IMR-90 (cell line): ENCODE results near the gene NGEF. TPM values are rescaled to one million over a fixed set of nuclear protein-coding genes. Genes with fewer than 3 reads are reported as not detected.

Experiments used
- ATAC-seq: fragments of 200-7000 bp; cut with Tn5 transposase; 2 replicates; pipeline ENCODE4 v1.9.1; 2020; ENCODE audit warnings: low read depth, mild to moderate bottlenecking, moderate library complexity
- BruUV-seq: library from RNA; stranded (reverse); fragments of 400-500 nt; replicated peaks from 2 replicates; lab custom pipeline; 2021; lab: Mats Ljungman, UMichigan
- CTCF ChIA-PET: fragments of 300-600 bp; formaldehyde crosslinking; extraction: SDS; loops from one replicate; lab custom pipeline; 2021; ENCODE audit warnings: antibody characterized with exemption; lab: Yijun Ruan, JAX
- POLR2A ChIA-PET: fragments of 300-600 bp; sonication (Branson Sonifier 250); formaldehyde crosslinking; loops from one replicate; lab custom pipeline; 2022; ENCODE audit warnings: antibody characterized with exemption; ENCODE audit not compliant: unreplicated experiment; lab: Charles Lee
- DNase-seq: peaks from one replicate; pipeline ENCODE4 v3.0.0; 2013
- H2AFZ ChIP-seq: replicated peaks from 2 replicates; pipeline ENCODE3; 2013; ENCODE audit warnings: low read length, mild to moderate bottlenecking; ENCODE audit not compliant: poor library complexity
- H2AK5ac ChIP-seq: 2 replicates; pipeline ENCODE4 v1.6.1; 2013; ENCODE audit warnings: low read depth, low read length, inconsistent platforms
- H2AK9ac ChIP-seq: replicated peaks from 2 replicates; pipeline ENCODE3; 2013; ENCODE audit warnings: mild to moderate bottlenecking, low read depth, low read length, moderate library complexity; ENCODE audit not compliant: poor library complexity
- H2BK120ac ChIP-seq: 2 replicates; pipeline ENCODE4 v1.6.1; 2013; ENCODE audit warnings: low read depth, low read length, inconsistent platforms
- H2BK15ac ChIP-seq: 3 replicates; pipeline ENCODE4 v1.6.1; 2013; ENCODE audit warnings: low read depth, low read length, inconsistent platforms
- H2BK20ac ChIP-seq: 2 replicates; pipeline ENCODE4 v1.6.1; 2013; ENCODE audit warnings: low read depth, mild to moderate bottlenecking, inconsistent platforms, low read length, moderate library complexity
- H2BK5ac ChIP-seq: 2 replicates; pipeline ENCODE4 v1.6.1; 2013; ENCODE audit warnings: mild to moderate bottlenecking, low read depth, low read length, inconsistent platforms; ENCODE audit not compliant: poor library complexity, severe bottlenecking
- H3K14ac ChIP-seq: replicated peaks from 2 replicates; pipeline ENCODE4 v1.6.1; 2013; ENCODE audit warnings: low read depth, low read length, inconsistent platforms
- H3K18ac ChIP-seq: 2 replicates; pipeline ENCODE4 v1.6.1; 2013; ENCODE audit warnings: low read depth, low read length, control low read depth
- H3K23ac ChIP-seq: 2 replicates; pipeline ENCODE4 v1.6.1; 2013; ENCODE audit warnings: low read depth, low read length, inconsistent platforms
- H3K27ac ChIP-seq: 2 replicates; pipeline ENCODE4 v1.5.1; 2013; ENCODE audit warnings: mild to moderate bottlenecking, control low read depth, low read length; ENCODE audit not compliant: insufficient read depth
- H3K27me3 ChIP-seq: 2 replicates; pipeline ENCODE4 v1.6.1; 2013; ENCODE audit warnings: low read length; ENCODE audit not compliant: control insufficient read depth, insufficient read depth
- H3K36me3 ChIP-seq: 2 replicates; pipeline ENCODE4 v1.6.1; 2013; ENCODE audit warnings: low read length, mixed read lengths; ENCODE audit not compliant: control insufficient read depth, insufficient read depth
- H3K4ac ChIP-seq: 2 replicates; pipeline ENCODE4 v1.6.1; 2013; ENCODE audit warnings: low read depth, low read length, inconsistent platforms
- H3K4me1 ChIP-seq: 2 replicates; pipeline ENCODE4 v1.6.1; 2013; ENCODE audit warnings: low read length, mixed read lengths; ENCODE audit not compliant: control insufficient read depth, insufficient read depth
- H3K4me2 ChIP-seq: 2 replicates; pipeline ENCODE4 v1.6.1; 2013; ENCODE audit warnings: low read depth, mild to moderate bottlenecking, control low read depth, low read length, moderate library complexity
- H3K4me3 ChIP-seq: 2 replicates; pipeline ENCODE4 v1.5.1; 2013; ENCODE audit warnings: low read depth, mild to moderate bottlenecking, control low read depth, low read length, moderate library complexity; ENCODE audit not compliant: insufficient read depth
- H3K56ac ChIP-seq: 2 replicates; pipeline ENCODE4 v1.6.1; 2013; ENCODE audit warnings: low read length, inconsistent platforms; ENCODE audit not compliant: insufficient read depth; ENCODE audit errors: extremely low read depth
- H3K79me1 ChIP-seq, 2 experiments: 2 replicates each; pipeline ENCODE4 v1.6.1; 2013; ENCODE audit warnings: low read length in 2 of 2, inconsistent platforms in 1 of 2, low read depth in 1 of 2
- H3K9ac ChIP-seq: 2 replicates; pipeline ENCODE4 v1.6.1; 2013; ENCODE audit warnings: low read depth, low read length, control low read depth
- H3K9me1 ChIP-seq: 2 replicates; pipeline ENCODE4 v1.6.1; 2013; ENCODE audit warnings: low read length, inconsistent platforms; ENCODE audit not compliant: insufficient read depth
- H3K9me3 ChIP-seq: 2 replicates; pipeline ENCODE4 v1.6.1; 2013; ENCODE audit warnings: low read length; ENCODE audit not compliant: control insufficient read depth, insufficient read depth
- H4K20me1 ChIP-seq: 2 replicates; pipeline ENCODE4 v1.6.1; 2013; ENCODE audit warnings: low read length, inconsistent platforms; ENCODE audit not compliant: insufficient read depth
- H4K5ac ChIP-seq: 2 replicates; pipeline ENCODE4 v1.6.1; 2013; ENCODE audit warnings: mild to moderate bottlenecking, low read depth, low read length, control low read depth
- H4K8ac ChIP-seq, 2 experiments: 2 replicates each; pipeline ENCODE4 v1.6.1; 2013; ENCODE audit warnings: low read depth in 2 of 2, low read length in 2 of 2, control low read depth in 1 of 2, inconsistent platforms in 1 of 2
- H4K91ac ChIP-seq: 2 replicates; pipeline ENCODE4 v1.6.1; 2013; ENCODE audit warnings: low read depth, low read length, inconsistent platforms; ENCODE audit not compliant: insufficient read depth
- BHLHE40 ChIP-seq: fragments of 150-350 bp; IDR thresholded peaks from 2 replicates; pipeline ENCODE4 v1.6.1; 2016; ENCODE audit warnings: mild to moderate bottlenecking, low read depth, low read length
- CEBPB ChIP-seq: IDR thresholded peaks from 2 replicates; pipeline ENCODE4 v1.6.1; 2012; ENCODE audit warnings: low read depth, low read length, improper control_type of control experiment
- CHD1 ChIP-seq: IDR thresholded peaks from 2 replicates; pipeline ENCODE4 v1.6.1; 2012; ENCODE audit warnings: low read depth, low read length, improper control_type of control experiment
- ELK1 ChIP-seq: fragments of 150-350 bp; IDR thresholded peaks from 2 replicates; pipeline ENCODE4 v1.6.1; 2016; ENCODE audit warnings: low read depth, mild to moderate bottlenecking, low read length, moderate library complexity, borderline replicate concordance
- FOS ChIP-seq: fragments of 150-350 bp; IDR thresholded peaks from 2 replicates; pipeline ENCODE4 v1.6.1; 2016; ENCODE audit warnings: low read depth, low read length
- MAFK ChIP-seq: IDR thresholded peaks from 2 replicates; pipeline ENCODE4 v1.6.1; 2012; ENCODE audit warnings: low read depth, low read length, improper control_type of control experiment
- MXI1 ChIP-seq: IDR thresholded peaks from 2 replicates; pipeline ENCODE4 v1.6.1; 2012; ENCODE audit warnings: low read depth, mild to moderate bottlenecking, low read length, moderate library complexity, borderline replicate concordance
- NFE2L2 ChIP-seq: fragments of 150-350 bp; IDR thresholded peaks from 2 replicates; pipeline ENCODE4 v1.6.1; 2016; ENCODE audit warnings: low read depth, mild to moderate bottlenecking, low read length
- POLR2A ChIP-seq: IDR thresholded peaks from 2 replicates; pipeline ENCODE4 v1.6.1; 2012; ENCODE audit warnings: mild to moderate bottlenecking, low read depth, low read length
- RAD21 ChIP-seq: IDR thresholded peaks from 2 replicates; pipeline ENCODE4 v1.6.1; 2012; ENCODE audit warnings: low read length, improper control_type of control experiment
- RFX5 ChIP-seq: IDR thresholded peaks from 2 replicates; pipeline ENCODE4 v1.8.0; 2012; ENCODE audit warnings: low read depth, mild to moderate bottlenecking, low read length, moderate library complexity
- SMC3 ChIP-seq: fragments of 150-350 bp; IDR thresholded peaks from 2 replicates; pipeline ENCODE4 v1.6.1; 2016; ENCODE audit warnings: low read depth, mild to moderate bottlenecking, antibody characterized with exemption, low read length, moderate library complexity
- USF2 ChIP-seq: fragments of 150-350 bp; IDR thresholded peaks from 2 replicates; pipeline ENCODE4 v1.6.1; 2017; ENCODE audit warnings: mild to moderate bottlenecking, antibody characterized with exemption, low read length, low read depth
- WGBS, 2 experiments: methylation state at CpG; one replicate each; pipeline versions ENCODE4 v1.1.5 to v1.1.7; 2013; ENCODE audit warnings: missing lambda C conversion rate in 2 of 2; ENCODE audit not compliant: insufficient read length in 1 of 2; ENCODE audit errors: extremely low coverage in 2 of 2; 5-methylcytosine and 5-hydroxymethylcytosine counted together
- dilution Hi-C: fragments of 300-500 bp; cut with HindIII; formaldehyde crosslinking; loops from one replicate; pipeline ENCODE4 v1.14.3; 2018; ENCODE audit warnings: low sequenced_read_pairs; ENCODE audit not compliant: unreplicated experiment
- in situ Hi-C: fragments of 300-500 bp; cut with MboI; formaldehyde crosslinking; loops from 3 replicates; pipeline ENCODE4 v1.14.3; 2019; ENCODE audit warnings: low sequenced_read_pairs, inconsistent platforms, mixed read lengths
- intact Hi-C: fragments of 100-400 bp; cut with micrococcal nuclease; formaldehyde crosslinking; loops from 2 replicates; pipeline ENCODE4 v1.10.0; 2022
- polyA plus RNA-seq, 3 experiments: library from polyadenylated mRNA; depleted of rRNA; stranded (reverse); fragments of >200 nt; gene quantifications; 2 replicates each; pipeline ENCODE4 v1.2.3, GENCODE V29; 2012; ENCODE audit warnings: low replicate concordance in 1 of 3
- total RNA-seq: library from RNA; depleted of rRNA; stranded (reverse); fragments of >200 nt; gene quantifications from 2 replicates; pipeline ENCODE4 v1.2.3, GENCODE V29; 2012

NGEF gene
- total and polyA plus RNA-seq, 2 of the 4 experiments (the other 2 are of a cell fraction): 1.1 to 1.7 TPM

GRCh38 chr2:233034091-233034882 is 21.2 kb upstream of the NGEF start (continued):
- TF ChIP-seq MXI1: no peak

- Histone ChIP-seq H4K5ac (no peak overlapping the region), H3K4ac (no peak overlapping the region), H3K36me3 (no peaks in the 10 kb centered on the region), H3K56ac (no peak overlapping the region), H4K91ac (no peak overlapping the region), H3K9me3 (peaks cover 4% of the 10 kb centered on the region; the same call in 1 of the 2 replicates), H2BK5ac (no peak overlapping the region), H3K23ac (no peak overlapping the region), H2AFZ (no peak overlapping the region), H4K8ac (no peak overlapping the region), H2AK5ac (no peak overlapping the region), H2BK120ac (no peak overlapping the region), H3K4me1 (no peaks in the 10 kb centered on the region), H3K18ac (no peak overlapping the region), H3K4me2 (no peak overlapping the region), H3K4me3 (no peak overlapping the region), H4K20me1 (no peaks in the 10 kb centered on the region), H2BK20ac (no peak overlapping the region), H2AK9ac (no peak overlapping the region), H3K27ac (no peak overlapping the region), H2BK15ac (no peak overlapping the region), H3K79me1 (no peaks in the 10 kb centered on the region), H3K27me3 (peaks cover 3% of the 10 kb centered on the region), H3K9ac (no peak overlapping the region), H3K9me1 (peaks cover 8% of the 10 kb centered on the region; the same call in 1 of the 2 replicates), H3K14ac (no peak overlapping the region)
- in situ Hi-C loops (no loop called here), dilution Hi-C loops (no loop called here), intact Hi-C loops (no loop called here)
- no peak for ATAC-seq
- WGBS, 2 experiments: no CpG with 5 or more reads among the region's 9 CpGs
- BruUV-seq: no TSS peak
- ChIA-PET CTCF (no interaction called here), POLR2A (no interaction called here)
- peak; percentile 52 for DNase-seq
- TF ChIP-seq FOS (no peak), MXI1 (no peak), CEBPB (no peak), USF2 (no peak), ELK1 (no peak), CHD1 (no peak), BHLHE40 (no peak), POLR2A (no peak), NFE2L2 (no peak), RAD21 (no peak), RFX5 (no peak), MAFK (no peak), SMC3 (no peak)
Observed at GRCh38 chr2:233033672-233034071, 20.6 kb upstream of the NGEF start.
